ENCODE measurements around the gene XRCC3. TPM values are rescaled to one million over a fixed set of nuclear protein-coding genes. Genes with fewer than 3 reads are reported as not detected.

The XRCC3 gene
- total RNA-seq, 2 donors from 2014 or later: 6.9 to 8.3 TPM

DNA sequence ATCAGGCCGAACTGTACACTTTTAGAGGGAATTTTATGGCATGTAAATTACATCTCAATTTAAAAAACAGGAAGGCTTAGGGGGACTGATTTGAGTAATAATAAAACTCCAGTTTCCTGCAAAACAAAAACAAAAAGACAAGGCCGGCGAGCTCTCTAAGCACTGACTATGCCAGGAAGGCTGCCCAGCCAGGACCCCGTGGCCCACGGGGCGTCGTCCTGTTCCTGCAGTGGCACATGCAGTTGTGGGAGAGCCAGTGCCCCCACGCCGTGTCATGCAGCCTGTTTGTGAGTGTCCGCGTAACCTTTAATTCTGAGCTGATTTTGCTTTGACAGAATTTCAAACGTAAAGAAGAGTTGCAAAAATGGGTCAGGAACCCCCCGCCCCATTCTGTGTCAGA is 10.5 kb downstream of the XRCC3 start:
- Mint-ChIP-seq H3K4me1 (peaks cover 11% of the 10 kb centered on the region), H3K27ac (no peak overlapping the region), H3K4me3 (no peak overlapping the region), H3K27me3 (no peaks in the 10 kb centered on the region), H3K36me3 (ENCODE audit: low read depth) (peaks cover 3% of the 10 kb centered on the region)
- no peaks in the 10 kb centered on the region for H3K9me3 ChIP-seq (ENCODE audit: control insufficient read depth, low read length, poor library complexity, severe bottlenecking)
- DNase-seq (no peak), ATAC-seq (no peak)

DNA sequence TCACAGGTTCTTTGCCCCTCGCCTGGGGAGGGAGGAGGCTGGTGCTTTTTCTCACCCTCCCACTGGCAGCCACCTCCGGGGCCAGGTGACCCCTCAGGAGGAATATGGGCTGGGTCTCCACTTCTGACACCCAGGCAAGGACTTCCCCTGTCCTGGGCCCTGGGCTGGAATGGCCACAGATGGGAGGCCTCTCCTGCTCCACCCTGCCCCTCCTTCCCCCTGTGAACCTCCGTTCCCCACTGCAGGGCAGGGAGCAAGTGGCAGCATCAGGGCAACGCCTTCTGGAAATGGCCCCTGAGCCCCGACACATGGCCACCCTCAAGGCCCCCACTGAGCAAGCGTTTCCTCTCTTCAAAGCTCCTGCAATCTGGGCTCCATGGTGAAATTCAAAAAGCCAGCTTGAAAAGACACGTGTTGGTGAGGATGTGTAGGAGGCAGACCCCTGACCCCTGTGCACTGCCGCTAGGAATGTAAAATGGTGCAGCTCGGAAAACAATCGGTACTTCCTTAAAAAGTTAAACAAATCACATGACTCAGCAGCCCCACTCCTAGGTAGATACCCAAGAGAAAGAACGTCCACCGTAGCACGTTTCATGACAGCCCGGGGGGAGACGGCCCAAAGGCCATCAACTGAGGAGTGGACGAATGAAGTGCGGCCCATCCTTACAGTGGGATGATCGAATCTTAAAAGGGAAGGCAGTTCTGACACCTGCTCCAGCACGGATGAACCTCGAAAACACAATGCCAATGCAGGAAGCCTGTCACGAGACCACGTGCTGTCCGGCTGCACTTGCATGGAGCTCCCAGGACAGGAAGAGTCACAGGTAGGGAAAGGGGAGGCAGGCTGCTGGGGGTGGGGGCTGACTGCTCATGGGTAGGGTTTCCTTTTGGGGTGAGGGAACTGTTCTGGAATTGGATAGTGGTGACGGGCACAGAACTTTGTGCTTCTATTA is 11.5 kb downstream of the XRCC3 start:
- no peak overlapping the region for H3K27ac Mint-ChIP-seq
- ATAC-seq (no peak), DNase-seq (no peak)
- H3K4me3 Mint-ChIP-seq: no peak overlapping the region
- H3K4me1 Mint-ChIP-seq: peaks cover 11% of the 10 kb centered on the region
- no peaks in the 10 kb centered on the region for H3K9me3 ChIP-seq (ENCODE audit: control insufficient read depth, low read length, poor library complexity, severe bottlenecking)
- peaks cover 3% of the 10 kb centered on the region for H3K36me3 Mint-ChIP-seq (ENCODE audit: low read depth)
- H3K27me3 Mint-ChIP-seq: no peaks in the 10 kb centered on the region

DNA sequence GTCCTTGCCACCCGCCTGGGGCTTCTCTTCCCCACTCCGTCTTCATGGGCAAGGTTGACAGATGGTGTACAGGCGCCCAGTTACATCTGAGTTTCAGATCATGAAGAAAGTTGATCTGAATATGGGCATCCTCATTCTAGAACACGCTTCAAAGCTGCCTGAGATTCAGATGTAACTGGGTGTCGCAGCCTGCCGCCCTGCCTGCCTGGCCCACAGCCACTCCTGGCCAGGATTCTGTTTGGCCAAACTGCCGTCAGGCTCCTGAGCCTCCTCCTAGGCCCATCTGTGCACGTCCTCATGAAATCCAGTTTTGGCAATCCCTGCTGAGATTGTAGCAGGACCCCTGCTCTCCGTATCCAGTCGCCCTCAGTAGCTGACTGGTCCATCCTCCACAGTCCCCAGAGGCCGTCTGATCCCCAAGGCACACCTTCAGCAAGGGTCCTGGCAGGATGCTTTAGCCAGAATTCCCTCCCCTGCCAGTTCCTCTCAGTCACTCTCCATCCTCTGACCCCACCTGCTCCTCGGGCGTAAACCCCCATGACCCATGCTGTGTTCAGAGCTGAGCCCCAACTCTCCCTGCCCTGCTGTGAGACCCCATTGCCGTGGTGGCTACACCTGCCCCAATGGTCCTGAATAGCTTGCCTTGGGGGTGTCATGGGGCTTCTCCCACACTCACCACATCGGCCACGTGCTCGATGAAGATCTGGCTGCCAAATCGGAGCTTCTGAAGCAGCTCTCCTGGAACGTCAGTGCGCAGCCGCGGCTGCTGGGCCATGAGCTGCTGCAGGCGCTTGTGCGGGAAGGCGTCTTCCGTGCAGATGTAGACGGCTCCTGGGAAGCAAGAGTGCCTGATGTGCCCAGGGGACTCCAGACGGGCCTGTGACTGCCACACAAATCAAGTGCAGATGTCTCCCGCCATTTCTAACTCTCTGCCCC is 12.5 kb downstream of the XRCC3 start:
- Mint-ChIP-seq H3K4me1 (peaks cover 11% of the 10 kb centered on the region), H3K27ac (peak overlapping the region; percentile 53), H3K27me3 (no peaks in the 10 kb centered on the region), H3K4me3 (no peak overlapping the region), H3K36me3 (ENCODE audit: low read depth) (peaks cover 3% of the 10 kb centered on the region)
- no peaks in the 10 kb centered on the region for H3K9me3 ChIP-seq (ENCODE audit: control insufficient read depth, low read length, poor library complexity, severe bottlenecking)
- no peak for DNase-seq
- ATAC-seq: no peak

GRCh38 chr14:103702095-103702494 is 13.2 kb downstream of the XRCC3 start:
- H3K4me3 Mint-ChIP-seq: no peak overlapping the region
- H3K36me3 Mint-ChIP-seq (ENCODE audit: low read depth): peaks cover 3% of the 10 kb centered on the region
- no peaks in the 10 kb centered on the region for H3K9me3 ChIP-seq (ENCODE audit: control insufficient read depth, low read length, poor library complexity, severe bottlenecking)
- peaks cover 12% of the 10 kb centered on the region for H3K4me1 Mint-ChIP-seq
- H3K27ac Mint-ChIP-seq: peak overlapping the region; percentile 53
- ATAC-seq (no peak), DNase-seq (no peak)
- no peaks in the 10 kb centered on the region for H3K27me3 Mint-ChIP-seq

GRCh38 chr14:103700753-103701490 is 14.3 kb downstream of the XRCC3 start:
- DNase-seq: no peak
- peaks cover 15% of the 10 kb centered on the region for H3K4me1 Mint-ChIP-seq
- no peak for ATAC-seq
- no peaks in the 10 kb centered on the region for H3K9me3 ChIP-seq (ENCODE audit: control insufficient read depth, low read length, poor library complexity, severe bottlenecking)
- H3K27me3 Mint-ChIP-seq: no peaks in the 10 kb centered on the region
- H3K36me3 Mint-ChIP-seq (ENCODE audit: low read depth): peaks cover 3% of the 10 kb centered on the region
- no peak overlapping the region for H3K4me3 Mint-ChIP-seq
- no peak overlapping the region for H3K27ac Mint-ChIP-seq

DNA sequence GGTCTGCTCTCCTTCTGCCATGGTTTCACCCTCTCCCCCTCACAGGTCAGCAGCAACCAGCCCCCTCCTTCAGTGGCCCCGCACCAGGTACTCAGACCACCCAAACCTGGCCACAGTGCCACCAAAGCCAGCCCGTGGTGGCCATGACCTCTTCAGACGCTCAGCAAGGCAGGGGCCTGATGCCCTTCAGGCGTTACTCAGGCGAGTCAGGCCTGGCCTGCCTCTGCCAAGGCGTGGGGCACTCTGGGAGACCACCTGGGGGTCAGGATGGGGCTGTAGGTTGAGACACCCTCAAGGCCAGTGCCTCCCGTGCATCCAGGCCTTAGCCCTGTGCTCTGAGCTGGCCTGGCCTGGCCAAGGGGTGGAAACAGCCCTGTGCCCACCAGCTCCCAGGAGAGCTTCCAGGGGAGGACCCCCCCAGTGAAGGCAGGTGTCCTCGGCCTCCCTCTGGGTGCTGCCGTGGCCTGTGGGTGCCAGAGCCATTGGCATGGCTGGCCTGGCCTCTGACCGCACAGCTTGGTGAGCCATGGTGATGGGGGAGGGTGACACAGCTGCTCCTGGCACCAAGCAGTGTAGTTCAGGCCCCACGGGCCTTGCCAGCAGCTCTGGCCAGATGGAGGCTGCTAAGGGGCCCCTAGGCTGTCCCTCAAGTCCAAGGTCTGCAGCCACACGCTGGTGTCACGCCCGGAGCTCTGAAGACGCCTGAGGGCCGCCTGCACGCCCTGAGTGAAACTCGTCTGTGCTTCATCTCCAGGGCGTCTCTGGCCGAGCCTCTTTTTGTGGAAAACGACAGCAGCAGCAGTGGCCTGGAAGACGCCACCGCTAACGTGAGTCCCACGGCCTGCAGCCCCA is 15.1 kb downstream of the XRCC3 start:
- H3K4me1 Mint-ChIP-seq: peaks cover 17% of the 10 kb centered on the region
- H3K36me3 Mint-ChIP-seq (ENCODE audit: low read depth): peaks cover 3% of the 10 kb centered on the region
- no peaks in the 10 kb centered on the region for H3K27me3 Mint-ChIP-seq
- no peak for ATAC-seq
- H3K9me3 ChIP-seq (ENCODE audit: control insufficient read depth, low read length, poor library complexity, severe bottlenecking): no peaks in the 10 kb centered on the region
- no peak overlapping the region for H3K4me3 Mint-ChIP-seq
- no peak for DNase-seq
- H3K27ac Mint-ChIP-seq: peak overlapping the region; percentile 62

- Mint-ChIP-seq H3K27ac (peak overlapping the region; percentile 62), H3K4me3 (no peak overlapping the region), H3K4me1 (peaks cover 17% of the 10 kb centered on the region), H3K27me3 (no peaks in the 10 kb centered on the region), H3K36me3 (ENCODE audit: low read depth) (peaks cover 3% of the 10 kb centered on the region)
- ATAC-seq: no peak
- no peaks in the 10 kb centered on the region for H3K9me3 ChIP-seq (ENCODE audit: control insufficient read depth, low read length, poor library complexity, severe bottlenecking)
- no peak for DNase-seq
Observed at GRCh38 chr14:103699261-103699661, 16.0 kb downstream of the XRCC3 start.

DNA sequence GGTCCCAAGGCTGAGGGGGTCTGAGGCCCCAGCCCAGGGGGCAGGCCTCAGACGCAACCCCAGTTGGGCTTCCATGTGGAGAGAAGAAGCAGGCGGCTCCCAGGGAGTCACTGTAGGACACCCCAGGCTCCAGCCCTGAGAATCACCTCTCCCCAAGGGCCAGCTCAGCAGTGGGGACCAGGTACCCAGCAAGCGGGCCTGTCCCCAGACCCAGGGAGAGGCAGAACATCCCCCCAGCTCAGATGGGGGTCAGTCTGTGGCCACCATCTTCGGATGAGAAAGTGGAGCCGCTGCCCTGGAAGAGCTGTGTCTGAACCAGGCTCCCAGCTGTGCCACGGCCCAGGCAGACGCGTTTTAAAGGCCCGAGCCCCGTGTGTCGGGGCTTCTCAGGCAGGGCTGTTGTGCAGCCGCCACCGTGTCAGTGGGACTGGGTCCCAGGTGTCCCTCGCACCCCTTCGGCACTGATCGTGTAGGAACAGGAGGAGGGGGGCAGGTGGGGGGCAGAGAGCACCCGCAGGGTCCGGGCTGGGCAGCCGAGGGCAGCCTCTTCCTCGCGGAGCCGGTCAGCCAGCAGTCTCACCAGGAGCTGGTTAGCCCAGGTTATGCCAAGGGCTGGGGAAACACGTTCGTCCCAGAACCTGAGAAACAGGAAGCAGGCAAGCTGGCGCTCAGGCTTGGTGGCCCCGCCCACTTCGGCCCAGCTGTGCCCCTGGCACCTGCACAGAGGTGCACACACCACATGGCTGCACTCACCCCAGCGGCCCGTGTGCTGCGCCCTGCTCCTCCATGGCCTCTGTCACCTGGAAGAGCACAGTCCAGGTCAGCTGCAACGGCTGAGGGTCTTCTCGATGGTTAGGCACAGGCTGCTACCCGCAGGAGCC is 16.6 kb downstream of the XRCC3 start:
- ATAC-seq (no peak), DNase-seq (no peak)
- H3K4me1 Mint-ChIP-seq: peaks cover 15% of the 10 kb centered on the region
- H3K27ac Mint-ChIP-seq: peak overlapping the region; percentile 74
- H3K9me3 ChIP-seq (ENCODE audit: control insufficient read depth, low read length, poor library complexity, severe bottlenecking): no peaks in the 10 kb centered on the region
- no peaks in the 10 kb centered on the region for H3K36me3 Mint-ChIP-seq (ENCODE audit: low read depth)
- no peaks in the 10 kb centered on the region for H3K27me3 Mint-ChIP-seq
- no peak overlapping the region for H3K4me3 Mint-ChIP-seq

DNA sequence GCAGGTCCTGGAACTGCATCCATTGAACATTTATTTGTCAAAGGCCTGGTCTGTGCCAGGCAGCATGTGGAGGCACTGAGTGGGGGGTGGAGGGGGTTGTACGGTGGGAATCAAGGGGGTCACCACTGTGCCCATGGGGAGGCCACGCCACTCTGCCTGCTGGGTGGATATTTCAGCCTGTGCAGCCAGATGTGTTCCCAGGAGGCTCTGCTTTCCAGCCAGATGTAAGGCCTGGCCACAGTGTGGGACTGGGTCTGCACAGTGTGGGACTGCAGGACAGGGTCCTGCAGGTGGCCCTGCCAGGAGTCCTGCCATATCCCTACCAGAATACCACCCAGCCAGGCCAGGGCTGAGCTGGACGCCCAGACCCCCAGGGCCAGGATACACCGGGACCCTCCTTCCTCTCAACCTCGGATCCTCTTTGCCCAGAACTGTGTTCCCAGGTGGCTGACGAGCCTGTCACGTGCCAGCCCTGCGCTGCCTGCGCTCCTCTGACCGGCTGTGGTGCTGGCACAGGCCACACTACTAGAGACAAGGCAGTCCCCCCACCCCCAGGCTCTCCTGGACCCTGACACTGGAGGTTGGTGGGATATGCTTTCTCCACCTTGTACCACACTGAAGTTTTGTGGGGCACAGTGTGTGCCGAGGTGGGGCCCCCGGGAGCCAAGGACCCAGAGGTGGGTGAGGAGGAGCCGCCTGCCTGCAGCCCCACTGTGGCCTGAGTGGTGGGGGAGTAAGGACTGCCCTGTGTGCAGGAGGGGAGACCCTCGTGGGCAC is 17.5 kb downstream of the XRCC3 start:
- ATAC-seq (no peak), DNase-seq (no peak)
- Mint-ChIP-seq H3K4me3 (no peak overlapping the region), H3K4me1 (peaks cover 9% of the 10 kb centered on the region), H3K27ac (peak overlapping the region; percentile 74), H3K27me3 (no peaks in the 10 kb centered on the region), H3K36me3 (ENCODE audit: low read depth) (no peaks in the 10 kb centered on the region)
- no peaks in the 10 kb centered on the region for H3K9me3 ChIP-seq (ENCODE audit: control insufficient read depth, low read length, poor library complexity, severe bottlenecking)

GRCh38 chr14:103697206-103697602 is 18.0 kb downstream of the XRCC3 start:
- H3K27me3 Mint-ChIP-seq: no peaks in the 10 kb centered on the region
- no peaks in the 10 kb centered on the region for H3K36me3 Mint-ChIP-seq (ENCODE audit: low read depth)
- H3K4me1 Mint-ChIP-seq: peaks cover 8% of the 10 kb centered on the region
- no peaks in the 10 kb centered on the region for H3K9me3 ChIP-seq (ENCODE audit: control insufficient read depth, low read length, poor library complexity, severe bottlenecking)
- no peak overlapping the region for H3K4me3 Mint-ChIP-seq
- no peak for ATAC-seq
- peak overlapping the region; percentile 74 for H3K27ac Mint-ChIP-seq
- DNase-seq: no peak

DNA sequence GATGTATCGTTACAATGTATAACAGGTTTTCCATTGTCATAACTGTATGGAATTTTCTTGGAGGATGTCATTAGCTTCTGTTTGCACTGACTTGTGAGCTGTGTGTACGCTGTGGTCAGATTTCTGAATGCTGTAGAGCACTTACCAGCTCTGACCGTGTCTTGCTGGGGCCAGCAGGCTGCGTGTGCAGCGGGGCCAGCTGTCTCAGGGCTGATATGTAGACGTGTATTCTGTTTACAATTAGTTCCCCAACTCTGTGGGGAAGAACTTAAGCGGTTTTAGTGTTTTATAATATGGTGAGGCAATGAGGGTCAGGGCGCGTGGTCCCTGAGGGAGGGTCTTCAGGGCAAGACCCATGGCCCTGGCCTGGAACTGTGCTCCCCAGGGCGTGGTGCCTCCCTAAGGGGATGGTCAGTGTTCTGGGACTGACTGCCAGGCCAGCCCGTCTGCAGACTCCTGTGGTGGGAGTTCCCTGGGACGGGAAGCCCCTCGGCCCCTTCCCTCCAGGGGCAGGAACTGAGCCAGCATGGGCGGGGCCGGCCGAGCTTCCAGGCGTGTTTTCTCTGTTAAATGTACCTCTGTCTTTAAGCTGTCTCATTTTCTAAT is 18.7 kb downstream of the XRCC3 start:
- Mint-ChIP-seq H3K36me3 (ENCODE audit: low read depth) (no peaks in the 10 kb centered on the region), H3K27me3 (no peaks in the 10 kb centered on the region), H3K4me3 (no peak overlapping the region), H3K27ac (peak overlapping the region; percentile 74), H3K4me1 (peaks cover 8% of the 10 kb centered on the region)
- H3K9me3 ChIP-seq (ENCODE audit: control insufficient read depth, low read length, poor library complexity, severe bottlenecking): no peaks in the 10 kb centered on the region
- ATAC-seq (no peak), DNase-seq (no peak)
